Stomach (tissue), 4 donors: ENCODE measurements around the gene RARG.

Experiments used
- CTCF ChIP-seq, 7 experiments: fragments of 450-650 bp in 4 of 7; fragments of 200-600 bp in 3 of 7; sonication (generic) in 3 of 7; IDR thresholded peaks; one replicate each; pipeline ENCODE4 v1.5.1; 2016 to 2019; ENCODE audit warnings: antibody characterized with exemption in 7 of 7, control low read depth in 2 of 7, mild to moderate bottlenecking in 1 of 7
- EP300 ChIP-seq: sonication (generic); formaldehyde crosslinking; IDR thresholded peaks from one replicate; pipeline ENCODE4 v1.6.1; 2017; ENCODE audit warnings: antibody characterized with exemption
- POLR2A ChIP-seq, 4 donors: fragments of 450-650 bp; IDR thresholded peaks; one replicate each; pipeline ENCODE4 v1.6.1; 2016; ENCODE audit warnings: antibody characterized with exemption in 4 of 4, control low read depth in 2 of 4, mild to moderate bottlenecking in 1 of 4, moderate library complexity in 1 of 4
- POLR2AphosphoS5 ChIP-seq, 3 donors: sonication (generic); formaldehyde crosslinking; IDR thresholded peaks; one replicate each; pipeline ENCODE4 v1.6.1; 2016; ENCODE audit warnings: antibody characterized with exemption in 3 of 3

GRCh38 chr12:53231671-53231920, 413 bp downstream of the RARG start:
- TF ChIP-seq CTCF (IDR thresholded peaks at IDR 0.05) (no peak), POLR2AphosphoS5 (IDR thresholded peaks at IDR 0.05) (no peak), POLR2A (IDR thresholded peaks at IDR 0.05) (no peak), EP300 (no peak)
